Epithelial cell of esophagus (primary cell): ENCODE measurements around the gene ARHGAP22.
A peak's percentile ranks its signal among the peaks of the same experiment; 100 is the strongest.

Experiments used
- DNase-seq: peaks from one replicate; pipeline ENCODE4 v3.0.0; 2010; ENCODE audit warnings: low read depth
- H3K4me3 ChIP-seq: 2 replicates; pipeline ENCODE4 v1.5.1; 2011; ENCODE audit warnings: mild to moderate bottlenecking, low read length, control low read depth
- CTCF ChIP-seq: IDR thresholded peaks from 2 replicates; pipeline ENCODE4 v1.5.1; 2011; ENCODE audit warnings: low read depth, mild to moderate bottlenecking, low read length, control low read depth, inconsistent platforms; ENCODE audit not compliant: insufficient read depth; ENCODE audit errors: missing control alignments

ARHGAP22 gene

GRCh38 chr10:48616436-48616835, 11.6 kb upstream of the ARHGAP22 start:
- H3K4me3 ChIP-seq = no peak overlapping the region
- no peak for DNase-seq
- no peak for TF ChIP-seq CTCF

- DNase-seq = no peak
- no peak overlapping the region for H3K4me3 ChIP-seq
- peak; percentile 46 for TF ChIP-seq CTCF
Measured at GRCh38 chr10:48614481-48615390, 9.9 kb upstream of the ARHGAP22 start.

GRCh38 chr10:48613016-48613415, 8.1 kb upstream of the ARHGAP22 start:
- no peak for DNase-seq
- H3K4me3 ChIP-seq = no peak overlapping the region
- no peak for TF ChIP-seq CTCF

GRCh38 chr10:48612236-48612943, 7.5 kb upstream of the ARHGAP22 start:
- TF ChIP-seq CTCF = no peak
- H3K4me3 ChIP-seq = no peak overlapping the region
- DNase-seq = no peak

- no peak overlapping the region for H3K4me3 ChIP-seq
- DNase-seq = no peak
- TF ChIP-seq CTCF = no peak
Measured at GRCh38 chr10:48611133-48611532, 6.3 kb upstream of the ARHGAP22 start.

- no peak for DNase-seq
- TF ChIP-seq CTCF = no peak
- no peak overlapping the region for H3K4me3 ChIP-seq
Measured at GRCh38 chr10:48610585-48611093, 5.8 kb upstream of the ARHGAP22 start.
